GM12872 (cell line): ENCODE results near the gene CLEC3A.

ENCODE experiments used
- TF ChIP-seq, protein P1 (sequence below): IDR thresholded peaks from 3 replicates; pipeline ENCODE4 v1.5.1; 2011; ENCODE audit warnings: low read depth, mild to moderate bottlenecking, low read length, moderate library complexity; ENCODE audit not compliant: insufficient read depth

CLEC3A gene, protein sequence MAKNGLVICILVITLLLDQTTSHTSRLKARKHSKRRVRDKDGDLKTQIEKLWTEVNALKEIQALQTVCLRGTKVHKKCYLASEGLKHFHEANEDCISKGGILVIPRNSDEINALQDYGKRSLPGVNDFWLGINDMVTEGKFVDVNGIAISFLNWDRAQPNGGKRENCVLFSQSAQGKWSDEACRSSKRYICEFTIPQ

DNA sequence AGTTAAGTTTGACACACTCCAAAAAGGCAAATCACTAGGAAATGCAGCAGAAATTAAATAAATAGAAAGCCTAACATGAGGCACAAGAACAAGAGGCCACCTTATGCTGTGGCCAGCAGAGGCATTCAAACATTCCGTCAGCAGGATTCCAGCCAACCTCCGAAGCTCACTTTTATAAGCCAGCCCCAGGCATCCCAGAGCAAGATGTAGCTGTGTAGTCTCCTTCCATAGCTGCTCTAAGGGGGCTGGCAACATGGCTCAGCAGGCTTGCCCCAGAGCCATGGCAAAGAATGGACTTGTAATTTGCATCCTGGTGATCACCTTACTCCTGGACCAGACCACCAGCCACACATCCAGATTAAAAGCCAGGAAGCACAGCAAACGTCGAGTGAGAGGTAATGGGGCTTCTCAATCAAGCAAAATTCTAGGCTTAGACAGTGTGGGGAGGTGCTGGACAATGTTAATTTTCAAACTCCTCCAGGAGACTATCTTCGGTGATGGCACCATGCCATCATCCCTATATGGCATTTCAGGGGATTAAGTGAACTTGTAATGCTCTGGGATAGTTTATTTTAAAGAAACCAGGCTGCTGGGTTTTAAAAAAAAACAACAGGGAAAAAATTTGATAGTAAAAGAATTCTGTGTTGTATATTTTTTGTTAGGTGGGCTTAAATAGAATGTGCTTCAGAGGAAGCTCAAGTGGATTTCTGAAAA is at the start of gene CLEC3A:
Gene CLEC3A (plus strand): TSS at position 202 of the 714 bp plus-strand sequence. CDS start 79 bp downstream, at position 281.
- TF ChIP-seq, protein P1, sequence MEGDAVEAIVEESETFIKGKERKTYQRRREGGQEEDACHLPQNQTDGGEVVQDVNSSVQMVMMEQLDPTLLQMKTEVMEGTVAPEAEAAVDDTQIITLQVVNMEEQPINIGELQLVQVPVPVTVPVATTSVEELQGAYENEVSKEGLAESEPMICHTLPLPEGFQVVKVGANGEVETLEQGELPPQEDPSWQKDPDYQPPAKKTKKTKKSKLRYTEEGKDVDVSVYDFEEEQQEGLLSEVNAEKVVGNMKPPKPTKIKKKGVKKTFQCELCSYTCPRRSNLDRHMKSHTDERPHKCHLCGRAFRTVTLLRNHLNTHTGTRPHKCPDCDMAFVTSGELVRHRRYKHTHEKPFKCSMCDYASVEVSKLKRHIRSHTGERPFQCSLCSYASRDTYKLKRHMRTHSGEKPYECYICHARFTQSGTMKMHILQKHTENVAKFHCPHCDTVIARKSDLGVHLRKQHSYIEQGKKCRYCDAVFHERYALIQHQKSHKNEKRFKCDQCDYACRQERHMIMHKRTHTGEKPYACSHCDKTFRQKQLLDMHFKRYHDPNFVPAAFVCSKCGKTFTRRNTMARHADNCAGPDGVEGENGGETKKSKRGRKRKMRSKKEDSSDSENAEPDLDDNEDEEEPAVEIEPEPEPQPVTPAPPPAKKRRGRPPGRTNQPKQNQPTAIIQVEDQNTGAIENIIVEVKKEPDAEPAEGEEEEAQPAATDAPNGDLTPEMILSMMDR: no peak

GRCh38 chr16:77974883-77975282 is 47.5 kb upstream of the CLEC3A start:
- TF ChIP-seq, protein P1: no peak

GRCh38 chr16:77975942-77976341 is 46.4 kb upstream of the CLEC3A start:
- TF ChIP-seq, protein P1: peak; percentile 7; the same call in 1 of the 3 replicates

DNA sequence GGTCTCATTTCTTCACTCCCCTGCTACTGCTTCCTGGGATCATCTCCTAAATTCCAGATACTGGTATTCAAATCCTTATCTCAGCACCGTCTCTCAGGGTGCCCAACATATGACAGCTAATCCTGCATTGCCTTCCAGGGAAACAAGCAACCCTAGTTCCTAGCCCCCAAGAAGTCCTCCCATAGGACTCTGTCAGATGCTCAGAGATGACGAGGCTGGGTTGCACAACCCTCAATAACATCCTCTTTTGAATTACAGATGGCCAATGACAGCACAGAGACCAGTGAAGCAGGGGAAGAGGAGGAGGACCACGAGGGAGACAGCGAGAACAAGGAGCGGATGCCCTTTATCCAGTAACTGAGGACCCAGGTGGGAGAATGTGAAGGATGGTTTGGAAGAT is 45.0 kb upstream of the CLEC3A start:
- TF ChIP-seq, protein P1: no peak

- TF ChIP-seq, protein P1: no peak
Observed at GRCh38 chr16:77985111-77985510, 37.2 kb upstream of the CLEC3A start.

- TF ChIP-seq, protein P1: no peak
Observed at GRCh38 chr16:77986011-77986740, 36.2 kb upstream of the CLEC3A start.

GRCh38 chr16:77987810-77988209 is 34.5 kb upstream of the CLEC3A start:
- TF ChIP-seq, protein P1: no peak
